ENCODE results near the gene CABLES2.
A peak's percentile ranks its signal among the peaks of the same experiment; 100 is the strongest.
"Not testable (repeated sequence)": the region's sequence is repeated elsewhere in the genome, so short reads cannot be mapped to it uniquely, and the experiment has no call there.

Gene CABLES2

GRCh38 chr20:62428002-62428372, 20.9 kb upstream of the CABLES2 start:
- DNase-seq (ENCODE audit: low read depth): no peak

DNA sequence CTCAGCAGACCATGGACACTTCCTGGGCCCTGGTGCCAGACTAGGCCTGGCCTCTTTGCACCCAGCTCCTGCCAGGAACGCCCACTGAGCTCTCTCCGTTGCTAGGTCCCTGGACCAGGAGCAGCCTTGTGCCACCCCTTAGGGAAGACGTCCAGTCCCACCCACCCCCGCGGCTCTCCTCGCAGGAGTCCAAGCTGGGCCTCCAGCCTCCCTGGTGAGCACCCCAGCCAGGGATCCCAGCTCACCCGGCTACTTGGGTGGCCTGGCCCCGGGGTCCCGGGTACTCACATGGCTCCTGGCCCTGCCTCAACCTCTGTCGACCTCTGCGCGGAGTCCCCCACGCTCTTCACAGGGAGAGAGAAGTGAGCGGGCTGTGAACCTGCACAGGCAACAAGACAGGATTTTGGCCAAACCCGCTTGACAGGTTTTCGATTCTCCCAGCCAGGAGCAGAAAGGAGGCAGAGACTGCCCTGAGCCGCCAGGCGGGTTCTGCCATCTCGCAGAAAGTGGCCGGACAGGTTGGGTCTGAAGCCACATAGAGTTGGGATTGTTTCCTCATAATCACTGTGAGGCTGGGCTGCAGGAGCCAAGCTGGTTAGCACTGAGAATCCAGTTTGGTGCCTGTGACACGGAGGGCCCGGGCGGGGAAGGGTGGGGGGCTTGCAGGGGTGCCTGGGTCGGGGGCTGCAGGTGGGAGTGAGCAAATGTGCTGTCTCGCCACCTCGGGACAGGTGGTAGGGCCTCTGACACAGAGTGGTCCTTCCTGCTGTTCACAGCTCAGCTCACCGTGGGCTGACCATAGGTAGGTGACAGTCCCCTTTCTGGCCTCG, 20.3 kb upstream of the CABLES2 start, which contains the start of gene RBBP8NL:
Gene RBBP8NL (minus strand): TSS at position 368 of the 830 bp plus-strand sequence. CDS start 7,892 bp downstream, outside the sequence.
- H3K4me3 ChIP-seq (ENCODE audit: low read depth, low read length): peak within 1 kb of the TSS; percentile 67
- TF ChIP-seq CTCF (IDR thresholded peaks at IDR 0.05; ENCODE audit: control insufficient read depth, extremely low read depth, insufficient read depth): peak; percentile 12; the same call in 1 of the 2 replicates
- DNase-seq (ENCODE audit: low read depth): peak; percentile 97

More at GRCh38 chr20:62428002-62428372, 20.9 kb upstream of the CABLES2 start:
- H3K4me3 ChIP-seq (ENCODE audit: low read depth, low read length): peak overlapping the region; percentile 23; the same call in 1 of the 2 replicates
- TF ChIP-seq CTCF (IDR thresholded peaks at IDR 0.05; ENCODE audit: control insufficient read depth, extremely low read depth, insufficient read depth): no peak

DNA sequence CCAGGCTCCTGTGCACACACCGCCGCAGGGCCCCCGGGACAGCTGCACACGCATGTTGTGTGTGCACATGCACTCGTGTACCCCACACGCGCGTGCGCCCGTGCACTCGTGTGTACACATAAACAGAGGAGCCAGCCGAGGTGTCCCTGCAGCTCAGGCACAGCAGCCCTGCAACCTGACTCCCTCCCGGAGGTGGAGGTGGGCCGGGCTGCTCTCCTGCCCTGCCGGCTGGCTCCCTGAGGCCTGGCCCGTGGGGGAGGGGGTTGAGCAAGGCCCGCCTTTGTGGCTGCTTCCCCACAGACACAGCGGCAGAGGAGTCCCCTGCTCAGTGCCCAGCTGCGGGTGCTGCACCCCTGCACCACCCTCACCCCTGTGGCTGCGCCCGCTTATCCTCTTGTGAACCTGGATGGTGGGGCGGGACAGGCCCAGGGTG, 19.6 kb upstream of the CABLES2 start:
- H3K4me3 ChIP-seq (ENCODE audit: low read depth, low read length): peak overlapping the region; percentile 67
- no peak for DNase-seq (ENCODE audit: low read depth)
- TF ChIP-seq CTCF (IDR thresholded peaks at IDR 0.05; ENCODE audit: control insufficient read depth, extremely low read depth, insufficient read depth): no peak

DNA sequence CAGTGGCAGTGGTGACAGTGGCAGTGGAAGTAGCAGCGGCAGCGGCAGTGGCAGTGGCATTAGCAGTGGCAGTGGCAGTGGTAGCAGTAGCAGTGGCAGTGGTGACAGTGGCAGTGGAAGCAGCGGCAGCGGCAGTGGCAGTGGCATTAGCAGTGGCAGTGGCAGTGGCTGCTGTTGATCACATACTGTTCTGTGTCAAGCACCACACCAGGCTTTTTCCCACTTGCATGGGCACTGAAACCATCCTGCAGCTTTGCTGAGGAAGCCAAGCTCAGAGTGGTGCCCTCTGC, 18.9 kb upstream of the CABLES2 start:
- H3K4me3 ChIP-seq (ENCODE audit: low read depth, low read length); DNase-seq (ENCODE audit: low read depth): not testable (repeated sequence)

DNA sequence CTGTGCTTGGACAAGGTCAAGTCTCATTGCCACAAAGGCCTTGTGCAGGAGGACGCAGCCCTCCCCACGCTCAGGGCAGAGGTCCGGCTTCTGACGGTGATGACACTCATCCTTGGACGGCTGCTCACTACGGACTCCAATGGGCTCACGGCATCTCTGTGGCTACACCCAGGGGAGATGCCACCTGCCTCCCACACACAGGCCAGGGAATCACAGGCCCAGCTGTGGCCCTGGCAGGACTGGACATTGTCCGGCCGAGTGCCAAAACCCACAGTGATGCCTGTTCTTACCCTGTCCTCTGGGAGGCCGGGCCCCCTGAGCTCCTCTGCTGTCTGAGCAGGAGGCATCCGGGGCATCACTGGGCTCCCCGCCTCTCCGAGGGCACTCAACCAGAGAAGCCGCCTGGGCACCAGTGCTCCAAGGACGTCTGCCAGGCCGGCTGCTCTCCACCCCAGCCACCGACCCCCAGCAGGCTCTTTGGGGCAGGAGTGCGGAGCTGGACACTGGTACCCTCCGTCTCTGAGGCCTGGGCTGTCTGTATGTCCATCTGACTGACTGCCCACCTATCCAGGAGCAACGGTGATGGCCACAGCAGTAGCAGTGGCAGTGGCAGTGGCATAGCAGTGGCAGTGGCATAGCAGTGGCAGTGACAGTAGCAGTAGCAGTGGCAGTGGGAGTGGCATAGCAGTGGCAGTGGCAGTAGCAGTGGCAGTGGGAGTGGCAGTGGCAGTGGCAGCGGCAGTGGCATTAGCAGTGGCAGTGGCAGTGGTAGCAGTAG, 18.4 kb upstream of the CABLES2 start:
- no peak for TF ChIP-seq CTCF (IDR thresholded peaks at IDR 0.05; ENCODE audit: control insufficient read depth, extremely low read depth, insufficient read depth)
- H3K4me3 ChIP-seq (ENCODE audit: low read depth, low read length): no peak overlapping the region
- no peak for DNase-seq (ENCODE audit: low read depth)

- DNase-seq (ENCODE audit: low read depth): no peak
- no peak for TF ChIP-seq CTCF (IDR thresholded peaks at IDR 0.05; ENCODE audit: control insufficient read depth, extremely low read depth, insufficient read depth)
Observed at GRCh38 chr20:62424249-62425107, 17.4 kb upstream of the CABLES2 start.

GRCh38 chr20:62423326-62423706, 16.2 kb upstream of the CABLES2 start:
- TF ChIP-seq CTCF (IDR thresholded peaks at IDR 0.05; ENCODE audit: control insufficient read depth, extremely low read depth, insufficient read depth): no peak
- no peak for DNase-seq (ENCODE audit: low read depth)
- H3K4me3 ChIP-seq (ENCODE audit: low read depth, low read length): no peak overlapping the region

More at GRCh38 chr20:62424249-62425107, 17.4 kb upstream of the CABLES2 start:
- H3K4me3 ChIP-seq (ENCODE audit: low read depth, low read length): no peak overlapping the region

Measured in LNCaP clone FGC (cell line).